ENCODE data around the gene HOXA6.

Gene HOXA6

GRCh38 chr7:27184337-27185012, 36.9 kb upstream of the HOXA6 start:
- DNase-seq (ENCODE audit: low spot score): peak; percentile 75

GRCh38 chr7:27183682-27184336, 36.2 kb upstream of the HOXA6 start:
- DNase-seq (ENCODE audit: low spot score): peak; percentile 52

- DNase-seq (ENCODE audit: low spot score): peak; percentile 37
Measured at GRCh38 chr7:27182861-27183681, 35.5 kb upstream of the HOXA6 start.

- no peak for DNase-seq (ENCODE audit: low spot score)
Measured at GRCh38 chr7:27182285-27182841, 34.8 kb upstream of the HOXA6 start.

- DNase-seq (ENCODE audit: low spot score): no peak
Measured at GRCh38 chr7:27181795-27182275, 34.3 kb upstream of the HOXA6 start.

GRCh38 chr7:27180431-27181420, 33.2 kb upstream of the HOXA6 start:
- DNase-seq (ENCODE audit: low spot score): peak; percentile 12

- peak; percentile 90 for DNase-seq (ENCODE audit: low spot score)
Measured at GRCh38 chr7:27179503-27180430, 32.2 kb upstream of the HOXA6 start.

- peak; percentile 53 for DNase-seq (ENCODE audit: low spot score)
Measured at GRCh38 chr7:27179030-27179429, 31.5 kb upstream of the HOXA6 start.

- DNase-seq (ENCODE audit: low spot score): peak; percentile 66
Measured at GRCh38 chr7:27178366-27178765, 30.8 kb upstream of the HOXA6 start.

GRCh38 chr7:27177795-27178320, 30.3 kb upstream of the HOXA6 start:
- DNase-seq (ENCODE audit: low spot score): peak; percentile 32

GRCh38 chr7:27176962-27177794, 29.6 kb upstream of the HOXA6 start:
- DNase-seq (ENCODE audit: low spot score): peak; percentile 45

- DNase-seq (ENCODE audit: low spot score): no peak
Measured at GRCh38 chr7:27176524-27176845, 28.9 kb upstream of the HOXA6 start.

GRCh38 chr7:27175626-27176523, 28.3 kb upstream of the HOXA6 start:
- DNase-seq (ENCODE audit: low spot score): peak; percentile 54

- peak; percentile 90 for DNase-seq (ENCODE audit: low spot score)
Measured at GRCh38 chr7:27174874-27175625, 27.5 kb upstream of the HOXA6 start.

GRCh38 chr7:27173956-27174873, 26.6 kb upstream of the HOXA6 start, which contains the start of gene HOXA10:
HOXA10 (minus strand) TSS chr7:27174320; CDS start chr7:27174306, 14 bp downstream.
- DNase-seq (ENCODE audit: low spot score): peak; percentile 65

- peak; percentile 66 for DNase-seq (ENCODE audit: low spot score)
Measured at GRCh38 chr7:27173511-27173955, 26.0 kb upstream of the HOXA6 start.

All from SW480 (cell line).